Iris pigment epithelial cell (primary cell): ENCODE data around the gene MAP3K14.
"Not testable (repeated sequence)": the region's sequence is repeated elsewhere in the genome, so short reads cannot be mapped to it uniquely, and the experiment has no call there.

Experiments used
- DNase-seq: peaks from one replicate; pipeline ENCODE4 v3.0.0-alpha.2; 2011; ENCODE audit warnings: low read depth

The MAP3K14 gene

GRCh38 chr17:45316434-45317110, at the start of gene MAP3K14:
TSS of gene MAP3K14 (minus strand) at chr17:45317020. CDS start at chr17:45290745, 26,275 bp downstream.
- DNase-seq, result peak; percentile 73

GRCh38 chr17:45366049-45366448, 49.2 kb upstream of the MAP3K14 start:
- DNase-seq, result no peak

- peak; percentile 42 for DNase-seq
Observed at GRCh38 chr17:45364531-45365390, 47.9 kb upstream of the MAP3K14 start.

- DNase-seq, result no peak
Observed at GRCh38 chr17:45363498-45363897, 46.7 kb upstream of the MAP3K14 start.

- no peak for DNase-seq
Observed at GRCh38 chr17:45361976-45362375, 45.2 kb upstream of the MAP3K14 start.

- DNase-seq, result no peak
Observed at GRCh38 chr17:45361451-45361850, 44.6 kb upstream of the MAP3K14 start.

GRCh38 chr17:45357364-45357997, 40.7 kb upstream of the MAP3K14 start:
- no peak for DNase-seq

- DNase-seq, result no peak
Observed at GRCh38 chr17:45355087-45355486, 38.3 kb upstream of the MAP3K14 start.

- no peak for DNase-seq
Observed at GRCh38 chr17:45353043-45353442, 36.2 kb upstream of the MAP3K14 start.

GRCh38 chr17:45351831-45352230, 35.0 kb upstream of the MAP3K14 start:
- no peak for DNase-seq

GRCh38 chr17:45347444-45347843, 30.6 kb upstream of the MAP3K14 start:
- DNase-seq, result no peak

GRCh38 chr17:45346216-45347015, 29.6 kb upstream of the MAP3K14 start:
- no peak for DNase-seq

GRCh38 chr17:45345554-45346215, 28.9 kb upstream of the MAP3K14 start:
- peak; percentile 56 for DNase-seq

- DNase-seq, result no peak
Observed at GRCh38 chr17:45345246-45345553, 28.4 kb upstream of the MAP3K14 start.

GRCh38 chr17:45343967-45344664, 27.3 kb upstream of the MAP3K14 start:
- not testable (repeated sequence) for DNase-seq

- no peak for DNase-seq
Observed at GRCh38 chr17:45342871-45343526, 26.2 kb upstream of the MAP3K14 start.

GRCh38 chr17:45342306-45342705, 25.5 kb upstream of the MAP3K14 start:
- no peak for DNase-seq

- DNase-seq, result peak; percentile 83
Observed at GRCh38 chr17:45341533-45342158, 24.8 kb upstream of the MAP3K14 start.

- DNase-seq, result no peak
Observed at GRCh38 chr17:45339646-45340605, 23.1 kb upstream of the MAP3K14 start.
